ENCODE data around the gene SHMT1.
"Not testable (repeated sequence)": the region's sequence is repeated elsewhere in the genome, so short reads cannot be mapped to it uniquely, and the experiment has no call there.

The SHMT1 gene

DNA sequence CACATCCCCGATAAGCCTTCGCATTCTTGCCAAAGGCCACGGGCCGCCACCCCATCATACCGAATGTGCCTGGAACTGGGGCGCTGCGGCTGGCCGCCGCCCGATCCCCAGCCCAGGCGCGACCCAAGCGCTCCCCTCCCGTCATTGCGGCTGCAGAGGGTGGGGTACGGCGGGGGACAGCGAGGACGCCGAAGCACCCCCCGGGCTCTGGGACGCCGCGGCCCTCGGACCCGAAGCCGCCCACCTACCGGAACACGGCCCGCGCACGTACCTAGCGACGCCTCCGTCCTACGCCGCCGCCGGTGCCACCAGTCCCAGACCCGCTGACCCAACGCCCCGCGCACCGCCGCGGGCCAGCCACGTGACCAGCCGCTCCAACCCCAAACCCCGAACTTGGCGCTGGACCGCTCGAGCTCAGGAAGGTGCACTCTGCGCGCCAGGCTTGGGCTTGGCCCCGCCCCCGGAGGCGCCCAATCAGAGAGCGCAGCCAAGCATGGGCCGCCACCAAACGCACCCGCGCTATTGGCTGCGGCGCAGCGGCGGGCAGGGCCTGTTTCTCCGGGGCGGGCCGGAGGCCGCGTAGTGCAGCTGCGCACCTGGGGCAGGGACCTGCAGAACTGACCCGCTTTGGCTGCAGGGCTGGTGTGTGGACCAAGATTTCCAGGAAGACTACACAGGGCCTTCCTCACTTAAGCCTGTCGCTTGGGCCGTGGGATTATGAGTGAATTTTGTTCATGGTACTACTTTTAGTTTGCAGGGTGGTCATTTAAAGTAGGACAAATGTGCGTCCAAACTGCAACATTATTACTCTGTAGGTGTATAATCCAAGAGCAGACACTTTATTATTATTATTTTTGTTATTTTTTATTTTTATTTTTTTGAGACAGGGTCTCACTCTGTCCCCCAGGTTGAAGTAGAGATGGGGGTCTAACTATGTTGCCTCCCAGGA, at the start of gene SHMT1:
Gene SHMT1, minus strand, starts transcription at position 450 of the 949 bp plus-strand sequence. CDS start 7,569 bp downstream, outside the sequence.
- peak within 1 kb of the TSS; percentile 93 for H3K4me3 Mint-ChIP-seq
- H3K27ac Mint-ChIP-seq: peak within 1 kb of the TSS; percentile 92
- no peaks in the 10 kb centered on the region for H3K27me3 Mint-ChIP-seq (ENCODE audit: low read depth)
- H3K4me1 Mint-ChIP-seq (ENCODE audit: low read depth): peaks cover 13% of the 10 kb centered on the region
- peaks cover 12% of the 10 kb centered on the region for H3K36me3 Mint-ChIP-seq (ENCODE audit: low read depth)
- H3K9me3 Mint-ChIP-seq: no peaks in the 10 kb centered on the region
- DNase-seq (ENCODE audit: low spot score): peak; percentile 95

- DNase-seq (ENCODE audit: low spot score); H3K36me3 Mint-ChIP-seq (ENCODE audit: low read depth); H3K27ac Mint-ChIP-seq; H3K4me3 Mint-ChIP-seq; H3K9me3 Mint-ChIP-seq; H3K27me3 Mint-ChIP-seq (ENCODE audit: low read depth): not testable (repeated sequence)
- peaks cover 17% of the 10 kb centered on the region for H3K4me1 Mint-ChIP-seq (ENCODE audit: low read depth)
Measured at GRCh38 chr17:18412001-18412538, 48.7 kb upstream of the SHMT1 start.

DNA sequence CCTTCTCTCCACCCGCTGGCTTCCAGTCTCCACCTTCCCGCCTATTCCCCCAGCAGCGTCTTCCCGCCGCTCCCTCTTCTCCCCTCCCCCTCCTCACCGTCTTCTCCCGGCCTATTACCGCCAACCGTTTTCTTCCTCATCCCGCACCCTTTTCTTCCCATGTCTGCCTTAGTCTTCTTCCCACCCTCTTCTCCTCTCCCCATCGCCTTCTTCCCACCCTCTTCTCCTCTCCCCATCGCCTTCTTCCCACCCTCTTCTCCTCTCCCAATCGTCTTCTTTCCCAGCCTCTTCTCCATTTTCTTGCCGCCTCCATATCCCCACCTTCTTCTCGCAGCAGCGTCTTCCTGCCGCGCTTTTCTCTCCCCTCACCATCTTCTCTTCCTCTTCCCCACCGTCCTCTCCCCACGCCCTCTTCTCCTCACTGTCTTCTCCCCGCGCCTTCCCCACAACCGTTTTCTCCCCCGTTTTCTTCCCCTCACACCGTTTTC, 48.1 kb upstream of the SHMT1 start:
- not testable (repeated sequence) for H3K9me3 Mint-ChIP-seq; H3K36me3 Mint-ChIP-seq (ENCODE audit: low read depth)
- DNase-seq (ENCODE audit: low spot score): peak; percentile 10

DNA sequence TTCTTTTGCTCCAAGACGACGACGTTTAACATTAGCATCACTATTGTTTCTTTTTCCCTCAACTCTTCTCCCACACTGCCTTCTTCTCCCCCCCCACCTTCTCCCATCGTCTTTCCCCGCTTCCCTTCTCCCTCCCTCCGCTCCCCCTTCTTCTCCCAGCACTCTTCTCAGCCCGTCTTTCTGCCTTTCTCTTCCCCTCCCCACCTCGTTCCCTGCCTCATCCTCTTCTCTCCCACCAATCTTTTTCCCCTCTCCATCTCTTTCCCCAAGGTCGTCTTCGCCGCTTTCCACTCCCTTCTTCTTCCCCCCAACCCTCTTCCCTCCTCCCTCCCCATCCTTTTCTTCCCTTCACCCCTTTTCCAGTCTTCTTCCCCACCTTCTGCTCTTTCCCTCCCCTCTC, 47.4 kb upstream of the SHMT1 start:
- H3K4me3 Mint-ChIP-seq: peak overlapping the region; percentile 99
- not testable (repeated sequence) for H3K36me3 Mint-ChIP-seq (ENCODE audit: low read depth); DNase-seq (ENCODE audit: low spot score); H3K9me3 Mint-ChIP-seq; H3K27me3 Mint-ChIP-seq (ENCODE audit: low read depth)
- H3K4me1 Mint-ChIP-seq (ENCODE audit: low read depth): peaks cover 17% of the 10 kb centered on the region
- H3K27ac Mint-ChIP-seq: peak overlapping the region; percentile 69

More for the DNA sequence above, 48.1 kb upstream of the SHMT1 start:
- H3K27me3 Mint-ChIP-seq (ENCODE audit: low read depth): not testable (repeated sequence)
- peaks cover 17% of the 10 kb centered on the region for H3K4me1 Mint-ChIP-seq (ENCODE audit: low read depth)
- peak overlapping the region; percentile 94 for H3K27ac Mint-ChIP-seq
- peak overlapping the region; percentile 99 for H3K4me3 Mint-ChIP-seq

DNA sequence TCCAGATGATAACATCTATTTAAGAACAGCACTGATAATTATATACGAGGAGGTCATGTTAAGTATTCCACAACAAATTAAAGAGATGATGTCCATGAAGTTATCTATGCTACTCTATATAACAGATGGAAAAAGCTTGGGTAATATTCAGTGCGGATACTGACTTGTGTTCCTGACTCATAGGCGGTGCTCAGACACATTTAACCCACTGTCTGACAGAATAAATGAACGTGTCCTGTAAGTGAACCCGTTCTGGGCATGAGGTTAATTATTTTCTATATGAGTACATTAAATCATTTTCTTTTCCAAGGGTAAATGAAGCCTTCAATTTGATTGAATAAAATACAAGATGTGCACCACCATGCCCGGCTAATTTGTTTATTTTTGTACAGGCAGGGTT, 46.0 kb upstream of the SHMT1 start:
- H3K36me3 Mint-ChIP-seq (ENCODE audit: low read depth); H3K27me3 Mint-ChIP-seq (ENCODE audit: low read depth); DNase-seq (ENCODE audit: low spot score); H3K27ac Mint-ChIP-seq; H3K9me3 Mint-ChIP-seq: not testable (repeated sequence)
- peak overlapping the region; percentile 6 for H3K4me3 Mint-ChIP-seq
- H3K4me1 Mint-ChIP-seq (ENCODE audit: low read depth): peaks cover 17% of the 10 kb centered on the region

- H3K27ac Mint-ChIP-seq; H3K9me3 Mint-ChIP-seq; H3K36me3 Mint-ChIP-seq (ENCODE audit: low read depth); DNase-seq (ENCODE audit: low spot score); H3K27me3 Mint-ChIP-seq (ENCODE audit: low read depth): not testable (repeated sequence)
- peaks cover 17% of the 10 kb centered on the region for H3K4me1 Mint-ChIP-seq (ENCODE audit: low read depth)
- H3K4me3 Mint-ChIP-seq: peak overlapping the region; percentile 6
Measured at GRCh38 chr17:18408906-18409305, 45.6 kb upstream of the SHMT1 start.

DNA sequence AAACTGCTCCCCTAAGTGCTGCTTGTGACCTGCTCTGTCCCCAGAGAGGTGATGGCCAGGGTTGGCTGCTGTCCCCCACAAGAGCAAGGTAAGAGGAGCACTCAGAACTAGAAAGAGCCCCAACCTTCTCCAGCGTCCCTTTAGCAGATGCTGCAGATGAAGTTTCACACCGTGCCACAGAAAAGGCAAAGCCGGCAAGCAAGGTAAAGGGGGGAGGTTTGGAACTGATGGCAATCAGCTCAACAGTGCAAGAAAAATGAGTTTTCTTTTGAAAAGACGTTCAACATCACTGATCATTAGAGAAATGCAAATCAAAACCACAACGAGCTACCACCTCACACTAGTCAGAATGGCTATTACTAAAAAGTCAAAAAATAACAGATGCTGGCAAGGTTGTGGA, 40.3 kb upstream of the SHMT1 start:
- H3K4me3 Mint-ChIP-seq; H3K27ac Mint-ChIP-seq; H3K36me3 Mint-ChIP-seq (ENCODE audit: low read depth); H3K4me1 Mint-ChIP-seq (ENCODE audit: low read depth); DNase-seq (ENCODE audit: low spot score); H3K9me3 Mint-ChIP-seq; H3K27me3 Mint-ChIP-seq (ENCODE audit: low read depth): not testable (repeated sequence)

DNA sequence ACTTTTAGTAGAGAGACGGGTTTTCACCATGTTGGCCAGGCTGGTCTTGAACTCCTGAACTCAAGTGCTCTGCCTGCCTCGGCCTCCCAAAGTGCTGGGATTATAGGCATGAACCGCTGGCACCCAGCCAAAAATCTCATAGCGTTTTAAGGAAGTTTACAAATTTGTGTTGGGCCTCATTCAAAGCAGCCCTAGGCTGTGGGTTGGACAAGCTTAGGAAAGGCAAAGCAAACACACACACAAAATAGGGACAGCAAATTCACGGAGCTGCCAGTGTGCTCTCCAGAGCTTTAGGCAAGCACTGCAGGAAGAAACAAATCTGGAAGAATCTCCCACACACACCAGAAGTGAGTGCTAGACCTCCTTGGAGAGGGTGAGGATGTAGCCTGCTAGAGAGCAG, 39.8 kb upstream of the SHMT1 start:
- not testable (repeated sequence) for H3K9me3 Mint-ChIP-seq; H3K36me3 Mint-ChIP-seq (ENCODE audit: low read depth); H3K4me1 Mint-ChIP-seq (ENCODE audit: low read depth); DNase-seq (ENCODE audit: low spot score); H3K27me3 Mint-ChIP-seq (ENCODE audit: low read depth); H3K27ac Mint-ChIP-seq; H3K4me3 Mint-ChIP-seq

DNA sequence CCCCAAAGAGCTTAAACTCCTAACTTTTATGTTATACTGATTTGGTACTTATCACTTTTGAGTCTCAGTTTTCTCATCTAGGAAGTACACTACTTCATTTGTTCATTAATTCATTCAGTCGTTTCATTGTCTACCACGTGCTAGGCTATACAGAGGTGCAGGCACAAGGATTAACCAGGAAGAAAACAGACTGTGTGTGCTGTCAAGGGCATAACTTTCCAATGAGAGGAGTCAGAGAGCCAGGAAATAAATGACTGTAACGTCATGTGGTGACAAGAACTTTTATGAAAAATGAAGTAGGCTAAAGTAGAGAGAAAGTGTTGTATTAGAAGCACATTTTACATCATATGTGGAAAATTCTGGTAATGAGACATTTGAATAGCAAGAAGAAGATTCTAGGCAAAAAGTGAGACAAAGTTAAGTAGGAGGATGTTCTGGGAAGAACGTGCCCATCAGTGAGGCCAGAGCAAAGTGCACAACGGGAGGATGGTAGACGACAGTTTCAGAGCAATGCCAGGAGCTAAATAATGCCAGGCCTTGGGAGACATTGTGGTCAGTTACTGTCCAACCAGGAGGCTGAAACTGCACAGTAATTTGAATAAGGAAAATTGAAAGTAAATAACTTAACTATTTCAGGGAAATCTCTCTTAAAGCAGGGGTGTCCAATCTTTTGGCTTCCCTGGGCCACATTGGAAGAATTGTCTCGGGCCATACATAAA, 38.7 kb upstream of the SHMT1 start:
- not testable (repeated sequence) for H3K27ac Mint-ChIP-seq; H3K4me3 Mint-ChIP-seq; H3K27me3 Mint-ChIP-seq (ENCODE audit: low read depth); H3K36me3 Mint-ChIP-seq (ENCODE audit: low read depth); DNase-seq (ENCODE audit: low spot score); H3K9me3 Mint-ChIP-seq; H3K4me1 Mint-ChIP-seq (ENCODE audit: low read depth)

DNA sequence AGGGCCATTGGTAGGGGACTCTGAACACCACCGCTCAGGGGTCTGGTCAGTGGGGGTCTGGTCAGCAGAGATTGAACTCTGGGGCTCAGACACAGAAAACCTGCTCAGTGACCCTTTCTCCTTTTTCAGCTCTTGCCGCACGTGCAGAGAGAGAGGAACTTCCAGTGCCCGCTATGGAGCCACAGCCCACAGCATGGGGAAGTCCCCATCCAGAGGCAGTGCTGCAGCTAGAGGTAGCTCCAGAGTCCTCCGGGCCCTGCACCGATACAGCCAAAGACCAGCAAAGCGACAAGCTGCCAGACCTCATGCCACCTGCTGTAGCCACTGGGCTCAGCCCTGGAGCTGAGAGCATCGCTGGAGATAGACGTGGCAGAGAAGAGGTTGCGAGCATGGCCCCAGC, 25.4 kb upstream of the SHMT1 start:
- H3K27ac Mint-ChIP-seq; DNase-seq (ENCODE audit: low spot score); H3K4me1 Mint-ChIP-seq (ENCODE audit: low read depth); H3K4me3 Mint-ChIP-seq; H3K36me3 Mint-ChIP-seq (ENCODE audit: low read depth); H3K9me3 Mint-ChIP-seq: not testable (repeated sequence)
- peaks cover 15% of the 10 kb centered on the region for H3K27me3 Mint-ChIP-seq (ENCODE audit: low read depth)

DNA sequence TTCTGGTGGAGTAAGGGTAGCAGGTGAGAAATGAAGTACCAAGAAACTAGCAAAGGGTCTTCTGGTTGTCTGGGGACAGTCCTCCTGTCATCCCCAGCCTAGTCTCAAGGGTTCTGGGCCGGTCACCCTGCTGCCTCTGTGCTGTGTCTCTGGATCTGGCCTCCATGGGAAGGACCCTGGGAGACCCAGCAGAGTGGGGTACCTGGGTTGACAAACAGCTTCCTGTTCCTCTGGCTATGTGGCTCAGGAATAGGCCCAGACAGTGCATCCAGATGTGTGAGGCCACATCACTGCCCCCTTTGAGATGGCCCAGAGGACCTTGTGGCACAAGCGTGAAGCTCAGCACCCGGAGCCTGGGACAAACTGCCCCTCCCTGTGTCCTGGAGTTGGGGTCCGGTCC, 24.9 kb upstream of the SHMT1 start:
- H3K27ac Mint-ChIP-seq; H3K9me3 Mint-ChIP-seq; H3K4me1 Mint-ChIP-seq (ENCODE audit: low read depth); H3K36me3 Mint-ChIP-seq (ENCODE audit: low read depth); H3K4me3 Mint-ChIP-seq; DNase-seq (ENCODE audit: low spot score): not testable (repeated sequence)
- peaks cover 15% of the 10 kb centered on the region for H3K27me3 Mint-ChIP-seq (ENCODE audit: low read depth)

DNA sequence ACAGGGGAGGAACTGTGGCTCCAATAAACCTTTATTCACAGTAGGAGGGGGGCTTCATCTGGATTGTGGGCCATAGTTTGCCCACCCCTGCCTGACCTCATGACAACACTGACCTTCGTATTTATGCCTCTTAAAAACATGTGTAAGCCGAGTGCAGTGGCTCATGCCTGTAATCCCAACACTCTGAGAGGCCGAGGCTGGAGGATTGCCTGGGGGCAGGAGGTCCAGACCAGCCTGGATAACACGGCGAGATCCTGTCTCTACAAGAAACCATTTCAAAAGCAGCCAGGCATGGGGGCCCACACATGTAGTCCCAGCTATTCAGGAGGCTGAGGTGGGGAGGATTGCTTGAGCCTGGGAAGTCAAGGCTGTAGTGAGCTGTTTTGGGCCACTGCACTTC, 24.2 kb upstream of the SHMT1 start:
- H3K4me3 Mint-ChIP-seq; H3K9me3 Mint-ChIP-seq; H3K27ac Mint-ChIP-seq; H3K36me3 Mint-ChIP-seq (ENCODE audit: low read depth); H3K4me1 Mint-ChIP-seq (ENCODE audit: low read depth); DNase-seq (ENCODE audit: low spot score): not testable (repeated sequence)
- H3K27me3 Mint-ChIP-seq (ENCODE audit: low read depth): peaks cover 19% of the 10 kb centered on the region

- not testable (repeated sequence) for H3K4me3 Mint-ChIP-seq; H3K9me3 Mint-ChIP-seq; DNase-seq (ENCODE audit: low spot score); H3K4me1 Mint-ChIP-seq (ENCODE audit: low read depth); H3K36me3 Mint-ChIP-seq (ENCODE audit: low read depth); H3K27ac Mint-ChIP-seq
- peaks cover 25% of the 10 kb centered on the region for H3K27me3 Mint-ChIP-seq (ENCODE audit: low read depth)
Measured at GRCh38 chr17:18384271-18384670, 20.9 kb upstream of the SHMT1 start.

DNA sequence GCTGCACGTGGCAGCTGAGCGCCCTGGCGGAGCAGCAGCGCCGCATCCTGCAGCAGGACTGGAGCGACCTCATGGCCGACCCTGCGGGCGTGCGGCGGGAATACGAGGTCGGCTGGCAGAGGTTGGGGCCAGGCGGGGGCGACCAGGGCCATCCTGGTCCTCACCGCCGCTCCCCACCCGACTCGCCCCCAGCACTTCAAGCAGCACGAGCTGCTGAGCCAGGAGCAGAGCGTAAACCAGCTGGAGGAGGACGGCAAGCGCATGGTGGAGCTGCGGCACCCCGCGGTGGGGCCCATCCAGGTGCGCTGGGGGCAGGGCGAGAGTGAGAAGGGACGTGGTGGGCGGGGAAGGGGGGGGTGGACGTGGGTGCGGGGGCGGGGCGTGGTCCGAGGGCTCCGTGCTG, 19.7 kb upstream of the SHMT1 start:
- not testable (repeated sequence) for H3K4me1 Mint-ChIP-seq (ENCODE audit: low read depth); H3K9me3 Mint-ChIP-seq; H3K27ac Mint-ChIP-seq; H3K4me3 Mint-ChIP-seq; H3K36me3 Mint-ChIP-seq (ENCODE audit: low read depth); DNase-seq (ENCODE audit: low spot score)
- H3K27me3 Mint-ChIP-seq (ENCODE audit: low read depth): peaks cover 25% of the 10 kb centered on the region
